HCT116 (cell line): ENCODE data around the gene LSAMP. TPM values are rescaled to one million over a fixed set of nuclear protein-coding genes. Genes with fewer than 3 reads are reported as not detected.

ENCODE experiments used
- ATAC-seq: fragments of 200-7000 bp; cut with Tn5 transposase; 2 replicates; pipeline ENCODE4 v1.9.1; 2020; ENCODE audit warnings: mild to moderate bottlenecking, moderate library complexity
- BruUV-seq: library from RNA; stranded (reverse); fragments of 400-500 nt; replicated peaks from 2 replicates; lab custom pipeline; 2021; lab: Mats Ljungman, UMichigan
- CTCF ChIA-PET: fragments of 300-600 bp; sonication (Branson Sonifier 250); formaldehyde crosslinking; loops from one replicate; lab custom pipeline; 2021; ENCODE audit warnings: antibody characterized with exemption; lab: Charles Lee
- POLR2A ChIA-PET: fragments of 300-600, 350-600 bp; sonication (Branson Sonifier 250); formaldehyde crosslinking; loops from one replicate; lab custom pipeline; 2021; ENCODE audit warnings: antibody characterized with exemption; lab: Charles Lee
- RAD21 ChIA-PET, 2 experiments: fragments of 300-600 bp; sonication (Branson Sonifier 250); formaldehyde crosslinking; loops; one replicate each; lab custom pipeline; 2023; ENCODE audit warnings: low total read pairs in 2 of 2; ENCODE audit not compliant: uncharacterized antibody in 2 of 2, unreplicated experiment in 2 of 2, low non-redundant PET in 1 of 2; lab: Charles Lee
- DNase-seq: peaks from one replicate; pipeline ENCODE4 v3.0.0-alpha.2; 2010; ENCODE audit warnings: low read depth, low spot score
- H2AFZ ChIP-seq: fragments of 200-600 bp; shearing (Covaris generic), sonication (generic); 2 replicates; pipeline ENCODE4 v1.6.1; 2017; ENCODE audit warnings: low read depth, mixed run types, mixed read lengths, antibody characterized with exemption, low read length; ENCODE audit not compliant: poor library complexity, severe bottlenecking
- H3K27ac ChIP-seq: 2 replicates; pipeline ENCODE4 v1.5.1; 2012; ENCODE audit warnings: low read depth, low read length
- H3K27me3 ChIP-seq: fragments of 200-600 bp; sonication (generic); 2 replicates; pipeline ENCODE4 v1.6.1; 2016; ENCODE audit warnings: mixed run types, low read length, mixed read lengths; ENCODE audit not compliant: insufficient read depth
- H3K36me3 ChIP-seq, 2 experiments: fragments of 200-500 bp in 1 of 2; fragments of 200-600 bp in 1 of 2; sonication (Bioruptor generic) in 1 of 2; sonication (generic) in 1 of 2; 2 replicates each; pipeline versions ENCODE4 v1.5.1 to v1.6.1; 2014 to 2016; ENCODE audit warnings: low read length in 2 of 2, inconsistent platforms in 1 of 2, mixed read lengths in 1 of 2, mixed run types in 1 of 2; ENCODE audit not compliant: insufficient read depth in 2 of 2, control insufficient read depth in 1 of 2
- H3K4me1 ChIP-seq, 2 experiments: fragments of 200-600 bp in 1 of 2; sonication (generic) in 1 of 2; 2 replicates each; pipeline versions ENCODE4 v1.5.1 to v1.6.1; 2012 to 2017; ENCODE audit warnings: low read length in 2 of 2, inconsistent platforms in 1 of 2, mild to moderate bottlenecking in 1 of 2, mixed read lengths in 1 of 2, mixed run types in 1 of 2, moderate library complexity in 1 of 2; ENCODE audit not compliant: insufficient read depth in 2 of 2, control insufficient read depth in 1 of 2
- H3K4me2 ChIP-seq: fragments of 200-600 bp; sonication (generic); 2 replicates; pipeline ENCODE4 v1.6.1; 2017; ENCODE audit warnings: mixed run types, low read length, mixed read lengths
- H3K4me3 ChIP-seq, 2 experiments: fragments of 200-600 bp in 1 of 2; sonication (generic) in 1 of 2; replicated peaks in 1 of 2; 2 replicates each; pipeline ENCODE4 v1.5.1; 2011 to 2016; ENCODE audit warnings: low read length in 2 of 2, control low read depth in 1 of 2, low read depth in 1 of 2, mild to moderate bottlenecking in 1 of 2, mixed read lengths in 1 of 2, mixed run types in 1 of 2
- H3K79me2 ChIP-seq: fragments of 200-600 bp; sonication (generic); 2 replicates; pipeline ENCODE4 v1.6.1; 2017; ENCODE audit warnings: mild to moderate bottlenecking, mixed run types, low read length, moderate library complexity, mixed read lengths; ENCODE audit not compliant: insufficient read depth
- H3K9ac ChIP-seq: fragments of 200-600 bp; sonication (generic); 2 replicates; pipeline ENCODE4 v1.6.1; 2016; ENCODE audit warnings: low read length, mixed read lengths
- H3K9me2 ChIP-seq: fragments of 200-600 bp; sonication (generic), shearing (Covaris generic); 2 replicates; pipeline ENCODE4 v1.6.1; 2017; ENCODE audit warnings: mixed run types, mild to moderate bottlenecking, moderate library complexity; ENCODE audit not compliant: insufficient read depth
- H3K9me3 ChIP-seq, 2 experiments: fragments of 200-500 bp in 1 of 2; fragments of 200-600 bp in 1 of 2; sonication (Bioruptor generic) in 1 of 2; sonication (generic) in 1 of 2; 2 replicates each; pipeline ENCODE4 v1.6.1; 2014 to 2017; ENCODE audit warnings: low read length in 2 of 2, mixed read lengths in 2 of 2, inconsistent platforms in 1 of 2, low read depth in 1 of 2, mild to moderate bottlenecking in 1 of 2, mixed run types in 1 of 2, moderate library complexity in 1 of 2; ENCODE audit not compliant: control insufficient read depth in 1 of 2, insufficient read depth in 1 of 2
- H4K20me1 ChIP-seq: fragments of 200-600 bp; sonication (generic), shearing (Covaris generic); 2 replicates; pipeline ENCODE4 v1.6.1; 2017; ENCODE audit warnings: mixed run types, mild to moderate bottlenecking, moderate library complexity; ENCODE audit not compliant: insufficient read depth
- CBX3 ChIP-seq: IDR thresholded peaks from 2 replicates; pipeline ENCODE4 v1.6.1; 2012; ENCODE audit warnings: low read depth
- CEBPB ChIP-seq: IDR thresholded peaks from 2 replicates; pipeline ENCODE4 v1.6.1; 2012; ENCODE audit warnings: low read depth
- CTCF ChIP-seq, 3 experiments: fragments of 200-600 bp in 1 of 3; sonication (generic) in 1 of 3; IDR thresholded peaks in 2 of 3; conservative IDR thresholded peaks in 1 of 3; 2 replicates each; pipeline ENCODE4 v1.5.1; 2012 to 2017; ENCODE audit warnings: low read depth in 2 of 3, low read length in 2 of 3, antibody characterized with exemption in 1 of 3, borderline replicate concordance in 1 of 3, control low read depth in 1 of 3, mild to moderate bottlenecking in 1 of 3, mixed read lengths in 1 of 3, mixed run types in 1 of 3, moderate library complexity in 1 of 3; ENCODE audit not compliant: insufficient read depth in 1 of 3
- EGR1 ChIP-seq: IDR thresholded peaks from 2 replicates; pipeline ENCODE4 v1.6.1; 2012; ENCODE audit warnings: low read depth
- EZH2phosphoT487 ChIP-seq: fragments of 200-600 bp; IDR thresholded peaks from 2 replicates; pipeline ENCODE4 v1.6.1; 2018; ENCODE audit warnings: antibody characterized with exemption, borderline replicate concordance
- FOSL1 ChIP-seq: IDR thresholded peaks from 2 replicates; pipeline ENCODE4 v1.6.1; 2012; ENCODE audit warnings: low read depth
- JUND ChIP-seq: IDR thresholded peaks from 2 replicates; pipeline ENCODE4 v1.6.1; 2012
- MAX ChIP-seq: IDR thresholded peaks from 2 replicates; pipeline ENCODE4 v1.6.1; 2012
- POLR2A ChIP-seq: IDR thresholded peaks from 2 replicates; pipeline ENCODE4 v1.7.0; 2011; ENCODE audit warnings: borderline replicate concordance; ENCODE audit not compliant: insufficient read depth, insufficient read length; ENCODE audit errors: extremely low read depth
- POLR2AphosphoS5 ChIP-seq: IDR thresholded peaks from 2 replicates; pipeline ENCODE4 v1.6.1; 2011; ENCODE audit warnings: mild to moderate bottlenecking, low read depth, low read length, moderate library complexity
- RAD21 ChIP-seq: IDR thresholded peaks from 2 replicates; pipeline ENCODE4 v1.6.1; 2012; ENCODE audit warnings: low read depth, mild to moderate bottlenecking
- SIN3A ChIP-seq: IDR thresholded peaks from 2 replicates; pipeline ENCODE4 v1.6.1; 2012; ENCODE audit warnings: low read depth
- SP1 ChIP-seq: IDR thresholded peaks from 2 replicates; pipeline ENCODE4 v1.6.1; 2012; ENCODE audit warnings: low read depth
- SRF ChIP-seq: IDR thresholded peaks from 2 replicates; pipeline ENCODE4 v1.6.1; 2012; ENCODE audit warnings: low read depth
- TCF7L2 ChIP-seq: IDR thresholded peaks from 2 replicates; pipeline ENCODE4 v1.7.0; 2011; ENCODE audit warnings: borderline replicate concordance, inconsistent platforms; ENCODE audit not compliant: insufficient read depth, insufficient read length; ENCODE audit errors: extremely low read depth
- YY1 ChIP-seq: IDR thresholded peaks from 2 replicates; pipeline ENCODE4 v1.6.1; 2011; ENCODE audit warnings: low read length, low read depth, moderate library complexity, mild to moderate bottlenecking; ENCODE audit not compliant: insufficient replicate concordance; ENCODE audit errors: extremely low read depth
- ZFX ChIP-seq: fragments of 450-650 bp; IDR thresholded peaks from 2 replicates; pipeline ENCODE4 v1.6.1; 2017
- ZNF274 ChIP-seq: fragments of 200-500 bp; sonication (Bioruptor generic); IDR thresholded peaks from 2 replicates; pipeline ENCODE4 v1.6.1; 2014; ENCODE audit warnings: mild to moderate bottlenecking, low read depth, low read length, inconsistent platforms
- intact Hi-C: fragments of 100-400 bp; cut with micrococcal nuclease; formaldehyde crosslinking; loops from 2 replicates; pipeline ENCODE4 v1.10.0; 2022
- total RNA-seq: library from RNA; stranded (reverse); gene quantifications from one replicate; pipeline ENCODE4 v1.2.1, GENCODE V29; 2021; ENCODE audit not compliant: unreplicated experiment

LSAMP gene
- total RNA-seq, 1 experiment from 2014 or later: 0.25 TPM

GRCh38 chr3:115825046-115825445, 620.2 kb downstream of the LSAMP start:
- Histone ChIP-seq H4K20me1 (no peaks in the 10 kb centered on the region), H3K27ac (no peak overlapping the region), H3K4me3 (no peak overlapping the region), H2AFZ (no peak overlapping the region), H3K27me3 (0 out of 2 replicates have a peak, but pooled peaks cover 4% of the 10 kb centered on the region), H3K79me2 (no peaks in the 10 kb centered on the region), H3K9ac (no peak overlapping the region), H3K4me2 (no peak overlapping the region), H3K9me2 (no peaks in the 10 kb centered on the region), H3K36me3 (no peaks in the 10 kb centered on the region), H3K9me3 (no peaks in the 10 kb centered on the region), H3K4me1 (no peaks in the 10 kb centered on the region)
- no peak for ATAC-seq
- intact Hi-C loops: no loop called here
- ChIA-PET CTCF (no interaction called here), POLR2A (no interaction called here), RAD21 (no interaction called here)
- BruUV-seq: no TSS peak
- no peak for TF ChIP-seq CBX3
- TF ChIP-seq POLR2A: no peak
- TF ChIP-seq EGR1: no peak
- TF ChIP-seq POLR2AphosphoS5: no peak
- DNase-seq: no peak

GRCh38 chr3:115823083-115823482, 622.2 kb downstream of the LSAMP start:
- CTCF ChIA-PET: interaction anchor here (0.7 kb wide), 1 partner anchor 8 kb away, joined by 3 read pairs; no protein-coding TSS in a partner anchor
- intact Hi-C loops: no loop called here

More at GRCh38 chr3:115823083-115823482, 622.2 kb downstream of the LSAMP start:
- H3K4me2 ChIP-seq: no peak overlapping the region
- H3K27ac ChIP-seq: no peak overlapping the region
- no peak overlapping the region for H3K9ac ChIP-seq
- H3K4me3 ChIP-seq: no peak overlapping the region
- no peaks in the 10 kb centered on the region for H3K9me3 ChIP-seq
- no peaks in the 10 kb centered on the region for H3K79me2 ChIP-seq
- no peaks in the 10 kb centered on the region for H3K4me1 ChIP-seq
- TF ChIP-seq YY1: no peak
- TF ChIP-seq SIN3A: no peak
- TF ChIP-seq ZNF274: no peak
- TF ChIP-seq SP1: no peak
- no peak for TF ChIP-seq RAD21
- TF ChIP-seq EZH2phosphoT487: no peak
- no peak for TF ChIP-seq POLR2A
- no peak for TF ChIP-seq SRF
- TF ChIP-seq FOSL1: no peak
- no peak for TF ChIP-seq TCF7L2
- no peak for TF ChIP-seq JUND
- no peak for TF ChIP-seq POLR2AphosphoS5
- TF ChIP-seq CTCF (IDR thresholded peaks at IDR 0.05 in 2 of 3, conservative IDR thresholded peaks at IDR 0.05 in 1 of 3; ENCODE audit: borderline replicate concordance in 1 of 3, insufficient read depth in 1 of 3, low read depth in 2 of 3, low read length in 2 of 3): no peak
- TF ChIP-seq CEBPB: no peak
- no peak for TF ChIP-seq MAX
- no peak for TF ChIP-seq ZFX
- no peak for TF ChIP-seq CBX3
- TF ChIP-seq, all 23 proteins: peak for 0
- no peak for DNase-seq
- H3K27me3 ChIP-seq: no peaks in the 10 kb centered on the region
- H3K36me3 ChIP-seq: no peaks in the 10 kb centered on the region
- BruUV-seq: no TSS peak
- POLR2A ChIA-PET: no interaction called here
- H4K20me1 ChIP-seq: no peaks in the 10 kb centered on the region
- RAD21 ChIA-PET: no interaction called here
- H3K9me2 ChIP-seq: no peaks in the 10 kb centered on the region
- ATAC-seq: no peak
- no peak overlapping the region for H2AFZ ChIP-seq
